GM19463 (cell line): ENCODE results near the gene HOXD11.

ENCODE experiments used
- ATAC-seq: cut with Tn5 transposase; IDR thresholded peaks from one replicate; pipeline ENCODE4 v1.9.1; 2021; ENCODE audit warnings: mild to moderate bottlenecking, moderate library complexity; ENCODE audit not compliant: unreplicated experiment

Gene HOXD11

DNA sequence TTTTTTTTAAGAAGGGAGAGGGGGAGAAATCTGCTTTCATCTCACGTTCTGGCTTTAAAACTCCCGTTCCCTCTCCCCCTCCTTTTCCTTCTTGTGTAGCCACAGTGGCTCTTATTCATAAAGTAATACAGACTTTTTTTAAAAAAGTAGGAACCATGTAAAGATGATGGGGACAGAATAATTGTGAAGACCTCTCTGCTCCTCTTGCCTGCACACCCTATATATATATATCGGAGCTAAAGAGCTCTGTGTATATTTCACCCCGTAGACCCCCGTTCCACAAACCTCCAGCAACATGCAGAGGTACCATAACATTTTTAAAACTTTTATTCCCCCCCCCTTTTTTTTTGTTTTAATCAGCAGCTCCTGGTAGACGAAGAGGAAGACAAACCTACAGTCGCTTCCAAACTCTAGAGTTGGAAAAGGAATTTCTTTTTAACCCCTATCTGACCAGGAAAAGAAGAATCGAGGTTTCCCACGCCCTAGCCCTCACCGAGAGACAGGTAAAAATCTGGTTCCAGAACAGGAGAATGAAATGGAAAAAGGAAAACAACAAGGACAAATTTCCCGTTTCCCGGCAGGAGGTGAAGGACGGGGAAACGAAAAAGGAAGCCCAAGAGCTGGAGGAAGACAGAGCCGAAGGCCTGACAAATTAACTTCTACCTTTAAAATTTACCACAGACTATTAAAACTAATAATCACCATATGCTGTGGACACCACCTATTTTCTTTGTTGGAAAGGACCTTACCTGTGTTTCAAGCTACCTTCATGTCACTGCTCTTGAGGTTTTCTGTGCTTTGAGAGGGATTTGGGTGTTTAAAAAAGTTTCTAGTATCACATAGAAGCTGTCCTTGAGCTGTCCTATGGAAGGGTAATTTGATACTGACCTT is 24.1 kb downstream of the HOXD11 start:
- no peak for ATAC-seq

DNA sequence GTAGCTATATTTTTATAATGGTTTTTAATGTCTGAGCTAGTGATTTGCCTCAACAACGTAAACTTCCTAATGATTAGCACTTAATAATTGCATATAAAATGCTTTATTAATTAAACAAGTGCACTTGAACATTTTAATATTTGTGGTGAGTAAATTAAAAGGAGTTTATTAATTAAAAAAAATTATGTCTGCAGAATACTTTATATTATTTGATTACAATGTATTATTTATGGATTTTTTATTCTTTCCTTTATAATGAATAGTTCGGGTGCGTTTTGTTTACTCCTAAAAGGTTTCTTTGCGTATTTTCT is 24.7 kb downstream of the HOXD11 start:
- ATAC-seq = no peak

DNA sequence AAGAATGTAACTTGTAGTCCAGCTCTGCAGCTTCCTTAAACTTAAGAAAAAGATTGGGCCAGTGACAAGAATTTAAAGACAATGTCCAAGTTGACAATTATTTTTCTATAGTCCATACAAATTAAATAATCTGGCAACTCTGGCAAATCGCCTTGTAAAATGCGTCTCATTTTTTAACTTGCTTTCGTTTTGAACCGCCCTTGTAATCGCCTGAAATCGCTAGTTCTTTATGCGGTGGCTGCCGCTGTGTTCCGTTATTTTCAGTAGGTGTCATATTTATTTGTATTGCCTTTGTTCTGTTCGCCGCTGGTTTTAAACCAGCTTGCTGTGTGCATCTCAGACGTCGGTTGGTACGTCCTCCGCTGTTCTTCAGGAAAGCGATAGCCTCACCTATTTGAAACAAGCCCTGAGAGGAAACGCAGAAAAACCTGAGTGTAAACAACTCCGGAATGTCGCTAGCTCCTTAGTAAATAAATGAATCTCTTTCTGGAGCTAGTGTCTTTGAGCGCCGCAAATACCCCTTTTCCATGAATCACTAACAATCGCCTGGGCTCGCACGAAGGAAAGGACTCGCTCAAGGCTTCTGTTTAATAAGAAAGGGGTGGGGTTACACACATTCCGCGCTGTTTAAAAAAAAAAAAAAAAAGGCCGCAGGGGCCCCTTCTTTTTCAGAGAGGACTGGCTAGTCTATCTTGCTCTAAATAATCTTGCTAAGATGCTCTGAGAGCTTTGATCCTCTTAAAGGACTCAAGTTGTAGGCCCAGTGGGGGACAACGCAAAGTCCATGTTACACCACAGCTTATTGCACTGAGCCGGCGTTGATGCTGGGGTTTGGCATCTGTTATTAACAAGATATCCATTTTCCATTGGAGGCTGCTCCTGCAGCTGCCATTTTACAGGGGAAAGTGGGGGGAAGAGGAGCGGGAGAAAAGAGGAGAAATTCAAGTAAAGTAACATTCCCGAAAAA is 25.4 kb downstream of the HOXD11 start:
- ATAC-seq = no peak

DNA sequence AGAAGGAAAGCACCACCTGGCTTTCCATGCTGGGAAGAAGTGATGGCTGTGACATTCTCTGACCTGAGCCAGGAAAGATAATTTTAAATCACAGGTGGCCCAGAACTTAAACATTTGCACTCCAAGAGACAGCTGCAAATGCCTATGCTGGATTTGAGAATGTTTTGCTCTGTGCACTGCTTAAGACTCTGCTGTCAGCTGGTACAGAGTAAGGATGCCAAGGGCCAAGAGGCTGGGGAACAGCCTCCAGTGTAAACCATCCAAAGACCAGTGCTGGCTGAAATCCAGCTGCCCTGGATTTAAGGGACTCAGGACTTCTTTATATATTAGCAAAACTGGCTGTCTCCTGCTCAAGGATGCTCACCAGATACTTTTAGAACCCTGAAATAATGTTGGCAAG is 26.3 kb downstream of the HOXD11 start:
- ATAC-seq = no peak

DNA sequence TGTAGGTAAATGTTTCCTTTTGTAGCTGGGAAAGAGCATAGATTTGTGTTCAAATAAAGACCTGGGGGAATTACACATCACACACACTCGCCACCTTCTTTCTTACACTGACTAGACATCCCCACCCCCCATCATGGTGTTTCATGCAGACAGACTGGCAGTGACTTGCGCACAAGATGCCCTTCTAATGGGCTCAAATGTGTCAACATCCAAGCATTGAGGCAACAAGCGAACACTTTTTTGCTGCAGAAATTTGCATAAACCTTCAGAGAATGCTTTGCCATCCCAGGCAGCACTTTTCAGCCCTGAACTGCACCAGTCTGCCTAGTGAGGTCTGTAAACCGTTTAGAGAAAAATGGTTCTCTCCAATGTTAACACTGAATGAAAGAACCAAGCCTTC is 27.0 kb downstream of the HOXD11 start:
- no peak for ATAC-seq

DNA sequence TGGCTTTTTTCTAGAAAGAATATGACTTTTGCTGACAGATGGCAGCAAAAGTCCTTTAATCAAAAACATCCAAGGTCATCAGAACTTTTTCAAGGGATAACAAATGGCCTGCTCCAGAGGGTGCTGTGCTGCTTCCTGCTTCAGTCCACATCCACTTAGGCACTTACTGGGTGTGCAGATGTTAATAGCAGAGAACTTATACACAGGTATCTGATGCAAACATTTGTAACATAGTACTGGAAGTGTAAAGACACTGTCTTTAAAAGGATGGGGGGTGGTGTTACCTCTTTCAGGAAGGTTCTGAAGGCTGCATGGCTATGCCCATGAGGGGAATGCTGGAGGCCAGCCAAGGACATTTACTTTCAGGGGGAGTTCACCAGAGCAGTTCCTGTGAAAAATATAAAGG is 28.0 kb downstream of the HOXD11 start:
- ATAC-seq = no peak

DNA sequence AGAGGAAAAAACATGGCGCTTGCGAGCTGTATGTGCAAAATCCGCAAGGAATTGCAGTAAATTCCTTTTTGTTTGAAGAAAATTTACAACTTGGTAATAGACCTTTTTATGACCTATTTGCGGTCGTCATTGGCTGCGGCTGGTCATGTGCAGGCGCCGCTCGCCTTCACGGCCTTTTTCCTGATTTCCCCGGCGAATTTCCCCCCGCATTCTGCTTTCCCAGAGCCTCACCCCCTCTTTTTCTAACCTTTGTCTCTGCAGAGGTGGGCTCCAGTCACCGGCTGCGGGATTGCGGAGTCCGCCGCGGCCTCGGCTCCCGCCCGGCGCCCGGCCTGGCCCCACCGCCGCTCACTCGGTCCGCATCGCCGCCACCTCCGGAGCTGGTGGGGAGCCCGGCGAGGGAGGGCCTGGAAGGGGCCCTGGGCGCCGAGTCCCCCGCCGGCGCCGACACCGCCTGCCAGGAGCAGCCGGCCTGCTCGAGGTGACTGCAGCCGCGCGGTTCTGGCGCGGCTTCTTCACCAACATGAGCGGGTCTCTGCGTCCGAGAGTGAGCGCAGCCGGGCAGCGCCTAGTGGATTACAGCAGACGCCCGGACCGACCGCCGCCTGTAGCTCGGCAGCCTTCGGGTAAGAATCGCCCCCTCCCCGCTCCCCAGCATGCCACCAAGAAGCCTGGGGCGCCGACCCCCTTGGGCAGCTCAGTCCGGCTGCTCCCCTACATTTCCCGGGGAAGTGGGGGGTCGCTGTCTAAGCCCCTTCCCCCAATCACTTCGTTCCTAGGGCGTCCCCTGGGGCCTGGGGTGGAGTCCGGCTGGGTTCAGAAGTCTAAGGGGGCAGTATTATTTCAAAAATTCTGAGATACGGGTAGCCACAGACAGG is 29.5 kb downstream of the HOXD11 start:
- no peak for ATAC-seq

DNA sequence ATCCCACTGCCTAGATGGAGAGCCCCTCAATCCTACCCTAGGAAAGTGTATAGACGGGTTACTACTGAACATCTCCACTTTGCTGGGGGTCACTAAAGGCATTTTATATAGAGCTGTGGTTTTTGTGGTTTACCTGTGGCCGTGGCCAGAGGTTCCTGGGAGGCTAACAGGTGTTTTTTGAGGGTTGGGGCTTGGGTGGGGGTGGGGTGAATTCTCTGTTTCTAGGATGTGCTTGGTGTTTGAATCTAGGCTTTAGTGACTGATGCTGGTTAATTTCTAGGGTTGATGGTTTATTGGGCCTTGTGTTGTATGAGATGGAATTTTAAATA is 30.1 kb downstream of the HOXD11 start:
- ATAC-seq = no peak

DNA sequence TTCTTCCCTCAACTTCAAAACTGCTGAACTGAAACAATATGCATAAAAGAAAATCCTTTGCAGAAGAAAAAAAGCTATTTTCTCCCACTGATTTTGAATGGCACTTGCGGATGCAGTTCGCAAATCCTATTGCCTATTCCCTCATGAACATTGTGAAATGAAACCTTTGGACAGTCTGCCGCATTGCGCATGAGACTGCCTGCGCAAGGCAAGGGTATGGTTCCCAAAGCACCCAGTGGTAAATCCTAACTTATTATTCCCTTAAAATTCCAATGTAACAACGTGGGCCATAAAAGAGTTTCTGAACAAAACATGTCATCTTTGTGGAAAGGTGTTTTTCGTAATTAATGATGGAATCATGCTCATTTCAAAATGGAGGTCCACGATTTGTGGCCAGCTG is 30.8 kb downstream of the HOXD11 start:
- no peak for ATAC-seq

DNA sequence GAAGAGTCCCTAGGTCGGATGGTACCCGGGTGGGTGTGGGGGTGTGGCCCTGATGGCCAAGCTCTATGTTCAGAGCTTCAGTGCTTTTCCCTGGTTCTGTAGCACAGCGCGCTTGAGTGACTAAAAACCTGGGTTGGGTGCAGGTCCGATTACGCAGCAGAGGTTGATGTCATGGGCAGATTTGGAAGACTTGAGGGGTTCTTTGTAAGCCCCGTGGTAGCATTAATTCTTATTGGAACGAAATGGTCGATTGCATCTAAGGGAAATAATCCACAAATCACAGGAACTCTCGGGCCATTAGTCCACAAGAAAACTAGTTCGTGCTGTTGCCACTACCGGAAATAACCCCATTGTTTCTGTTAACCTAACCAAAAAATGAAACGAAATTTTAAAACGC is 31.4 kb downstream of the HOXD11 start:
- ATAC-seq = no peak

DNA sequence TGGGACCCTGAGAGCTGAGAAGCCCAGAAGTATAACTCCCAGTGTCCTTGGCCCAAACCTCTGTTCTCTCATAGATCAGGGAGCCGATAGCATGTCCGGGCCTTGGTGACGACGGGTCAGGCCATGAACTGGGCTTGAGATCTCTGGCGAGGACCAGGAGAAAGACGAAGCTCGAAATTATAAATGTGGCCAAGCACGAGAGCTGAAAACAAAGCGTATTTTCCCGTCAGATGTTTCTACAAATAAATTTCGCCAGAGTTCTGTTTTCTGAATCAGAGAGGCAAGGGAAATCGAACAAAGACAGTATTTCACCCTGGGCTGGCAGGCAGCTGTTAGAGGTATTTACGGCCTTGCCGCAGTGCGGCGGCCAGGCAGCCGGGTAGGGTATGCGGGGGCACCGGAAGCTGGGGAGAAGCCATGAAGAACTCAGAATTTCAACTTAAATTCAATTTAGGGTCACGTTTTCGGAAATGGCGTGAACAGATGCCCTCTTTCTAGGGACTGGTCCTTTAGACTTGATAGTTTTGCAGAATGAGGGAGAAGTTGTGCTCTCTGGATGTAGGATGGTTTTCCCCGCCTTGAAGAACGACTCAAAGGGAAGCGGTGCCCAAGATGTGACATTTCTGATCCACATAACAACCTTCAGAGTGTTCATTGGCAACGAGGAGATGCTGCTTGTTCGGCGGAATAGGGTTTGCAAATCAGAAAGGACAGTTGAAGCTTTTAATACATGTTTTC is 32.0 kb downstream of the HOXD11 start:
- ATAC-seq = no peak

DNA sequence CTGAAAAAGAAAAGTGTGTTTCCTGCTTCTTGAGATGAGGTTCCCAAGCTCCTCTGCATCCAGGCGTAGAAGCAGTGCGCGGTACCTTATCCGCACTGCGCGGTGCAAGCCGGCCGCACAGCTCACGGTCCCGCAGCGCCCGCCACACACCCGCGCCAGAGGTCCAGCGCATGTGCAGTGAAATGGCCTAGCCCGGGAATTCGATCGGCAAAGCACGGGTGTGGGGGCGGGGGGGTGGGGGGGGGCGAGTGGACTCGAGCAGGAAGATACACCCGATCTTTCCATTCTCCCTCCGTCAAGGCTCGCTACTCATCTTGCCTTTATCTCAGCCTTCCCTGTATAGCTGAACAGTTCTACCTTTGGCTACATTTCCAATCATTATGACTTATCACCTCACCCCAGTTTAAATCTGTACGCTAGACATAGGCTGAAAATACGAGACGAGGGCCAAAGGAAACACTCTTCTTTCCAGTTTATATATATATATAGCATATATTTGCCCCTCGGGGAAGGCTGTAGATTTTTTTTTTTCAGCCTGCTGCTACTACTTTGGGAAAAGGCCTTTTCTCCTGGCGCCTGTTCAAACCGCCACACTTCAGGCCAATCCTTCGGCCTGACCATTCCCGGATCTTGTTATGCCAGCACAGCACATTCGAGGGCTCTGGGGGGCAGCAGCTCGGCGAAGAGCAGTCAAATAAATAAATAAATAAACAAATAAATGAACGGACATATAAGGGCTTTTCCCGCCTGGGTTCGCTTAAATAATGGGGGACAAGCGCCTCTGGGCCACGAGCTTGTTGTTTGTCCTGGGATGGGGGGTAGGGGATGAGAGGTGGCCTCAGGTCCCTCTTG is 32.8 kb downstream of the HOXD11 start:
- no peak for ATAC-seq

DNA sequence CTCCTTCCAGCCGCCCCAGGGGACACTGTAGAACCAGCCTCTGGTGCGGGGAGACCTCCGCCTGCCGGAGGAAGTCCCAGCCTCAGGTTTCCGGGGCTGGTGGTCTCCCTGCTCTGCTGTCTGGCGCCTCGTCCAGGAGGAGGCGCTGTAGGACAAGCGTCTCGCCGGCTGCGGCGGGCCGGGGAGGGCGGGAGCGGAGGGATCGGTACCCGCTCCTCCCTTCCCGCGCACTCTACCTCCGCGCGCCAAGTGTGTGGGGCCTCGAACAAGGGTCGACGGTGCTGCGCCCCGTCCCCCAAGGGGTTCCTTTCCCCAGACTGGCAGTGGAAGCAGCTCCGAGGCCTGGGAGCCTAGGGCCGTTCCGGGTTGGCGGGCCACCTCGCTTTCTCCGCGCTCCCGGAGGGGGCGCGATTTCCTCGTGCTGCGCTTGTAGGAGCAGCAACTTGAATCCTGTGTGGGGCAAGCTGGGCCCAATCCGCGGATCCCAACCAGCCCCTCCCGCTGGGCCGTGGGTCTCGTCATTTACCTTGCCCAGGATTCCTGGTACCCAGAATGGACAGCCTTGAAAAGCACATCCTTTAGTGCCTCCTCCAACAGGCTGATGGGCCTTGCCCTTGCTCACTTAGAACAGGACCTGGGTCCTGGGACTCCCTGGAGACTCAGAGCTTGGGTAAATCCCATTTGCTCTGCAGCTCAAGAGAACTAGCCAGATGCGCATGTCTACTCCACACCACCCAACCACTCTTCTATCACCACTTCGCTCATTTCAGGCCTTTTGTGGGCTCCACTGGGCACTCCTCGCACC is 33.6 kb downstream of the HOXD11 start:
- ATAC-seq = peak; percentile 96

DNA sequence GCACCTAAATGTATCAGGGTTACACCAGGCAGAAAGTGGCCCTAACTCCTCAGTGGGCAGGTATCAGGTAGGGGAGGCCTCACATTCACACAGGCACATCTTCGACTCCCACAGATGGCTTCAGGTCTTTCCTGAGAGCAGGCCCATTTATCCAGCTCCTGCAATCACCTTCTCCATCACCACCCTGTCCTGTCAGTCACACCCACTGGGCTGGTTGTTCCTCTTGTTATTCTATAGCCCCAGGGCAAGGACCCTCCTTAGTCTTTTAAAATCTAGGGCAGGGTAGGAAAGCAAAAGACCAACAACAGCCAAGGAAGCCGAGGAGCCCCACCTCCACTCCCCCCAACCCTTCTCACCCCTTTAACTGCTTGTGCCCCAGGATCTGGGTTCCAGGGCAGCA is 35.2 kb downstream of the HOXD11 start:
- no peak for ATAC-seq

DNA sequence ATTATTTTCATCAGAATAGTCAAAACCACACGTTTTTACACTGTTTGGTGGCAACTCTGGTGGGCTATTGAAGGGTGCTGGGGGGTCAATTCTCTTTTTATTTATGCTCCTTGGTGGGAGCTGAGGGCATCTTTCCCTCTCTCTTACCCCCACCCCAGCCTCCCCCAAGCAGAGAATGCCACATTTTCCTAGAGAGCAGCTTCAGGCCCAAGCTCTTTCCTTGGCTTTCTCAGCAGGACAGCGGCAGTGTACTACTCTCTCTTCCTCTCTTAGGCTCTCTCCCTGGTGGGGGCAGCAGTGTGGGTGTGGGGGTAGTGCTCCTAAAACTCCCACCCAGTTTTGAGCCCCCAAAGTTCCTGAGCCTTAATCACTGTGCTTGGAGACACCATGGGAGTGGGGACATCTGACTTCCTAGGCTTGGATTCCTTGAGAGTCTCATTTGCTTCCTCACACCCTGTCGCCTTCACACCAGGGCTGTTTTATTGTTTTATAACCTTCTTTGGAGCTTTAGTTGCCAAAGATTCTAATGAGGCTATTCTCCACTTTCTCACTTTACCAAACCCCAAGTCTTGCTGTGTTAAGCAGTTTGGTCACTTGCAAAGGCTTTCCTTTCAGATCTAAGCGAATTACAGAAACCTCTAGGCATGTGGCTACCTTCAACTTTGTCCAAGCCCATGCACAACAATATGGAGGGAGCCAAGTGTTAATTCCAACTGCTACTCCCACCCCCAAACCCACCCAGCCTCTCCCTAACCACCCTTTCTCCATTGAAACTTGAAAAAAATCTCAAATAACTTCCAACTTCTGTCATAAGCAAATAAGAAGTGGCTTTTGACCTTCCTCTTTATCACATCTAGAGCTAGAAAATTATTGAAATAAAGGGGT is 38.2 kb downstream of the HOXD11 start:
- ATAC-seq = no peak

DNA sequence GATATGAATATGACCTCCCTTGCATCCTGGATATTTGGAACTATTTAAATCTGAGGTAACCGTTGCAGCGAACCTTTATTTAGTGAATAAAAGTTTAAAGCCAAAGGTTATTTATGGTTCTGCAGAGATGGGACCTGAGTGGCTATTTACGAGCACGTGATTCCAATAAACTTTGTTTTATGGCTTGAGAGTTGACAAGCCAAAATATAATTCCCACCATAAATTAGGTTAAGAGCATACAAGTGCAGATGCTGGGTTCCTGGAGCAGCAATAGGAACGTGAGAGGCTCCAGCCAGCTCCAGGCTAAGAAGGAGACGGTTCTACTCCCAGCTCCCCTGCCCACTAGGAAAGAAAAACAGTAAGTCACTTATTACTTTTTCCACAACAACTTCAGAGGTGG is 39.0 kb downstream of the HOXD11 start:
- no peak for ATAC-seq

DNA sequence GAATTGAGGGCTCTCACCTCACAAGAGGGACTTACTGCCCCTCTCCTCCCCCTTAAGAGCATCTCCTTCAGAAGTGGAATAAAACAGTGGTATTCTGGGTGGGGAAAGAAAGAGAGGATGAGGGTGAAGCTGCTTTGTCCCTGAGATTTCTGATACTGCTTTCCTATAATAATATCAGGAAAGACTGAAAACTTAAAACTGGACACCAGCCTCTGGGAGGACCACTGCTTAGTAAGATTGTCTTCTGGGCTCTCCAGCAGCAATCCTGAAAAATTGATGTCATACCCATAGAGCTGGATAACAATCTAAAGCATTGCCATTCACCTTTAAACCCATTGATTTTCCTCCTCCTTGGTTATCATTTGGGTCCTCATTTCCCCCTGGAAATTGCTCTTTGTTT is 39.6 kb downstream of the HOXD11 start:
- no peak for ATAC-seq
